GM18520 (cell line): ENCODE results near the gene HSPA1A.
A peak's percentile ranks its signal among the peaks of the same experiment; 100 is the strongest.
"Not testable (repeated sequence)": the region's sequence is repeated elsewhere in the genome, so short reads cannot be mapped to it uniquely, and the experiment has no call there.

ENCODE experiments used
- ATAC-seq: cut with Tn5 transposase; IDR thresholded peaks from one replicate; pipeline ENCODE4 v1.9.1; 2021; ENCODE audit not compliant: unreplicated experiment

The HSPA1A gene

DNA sequence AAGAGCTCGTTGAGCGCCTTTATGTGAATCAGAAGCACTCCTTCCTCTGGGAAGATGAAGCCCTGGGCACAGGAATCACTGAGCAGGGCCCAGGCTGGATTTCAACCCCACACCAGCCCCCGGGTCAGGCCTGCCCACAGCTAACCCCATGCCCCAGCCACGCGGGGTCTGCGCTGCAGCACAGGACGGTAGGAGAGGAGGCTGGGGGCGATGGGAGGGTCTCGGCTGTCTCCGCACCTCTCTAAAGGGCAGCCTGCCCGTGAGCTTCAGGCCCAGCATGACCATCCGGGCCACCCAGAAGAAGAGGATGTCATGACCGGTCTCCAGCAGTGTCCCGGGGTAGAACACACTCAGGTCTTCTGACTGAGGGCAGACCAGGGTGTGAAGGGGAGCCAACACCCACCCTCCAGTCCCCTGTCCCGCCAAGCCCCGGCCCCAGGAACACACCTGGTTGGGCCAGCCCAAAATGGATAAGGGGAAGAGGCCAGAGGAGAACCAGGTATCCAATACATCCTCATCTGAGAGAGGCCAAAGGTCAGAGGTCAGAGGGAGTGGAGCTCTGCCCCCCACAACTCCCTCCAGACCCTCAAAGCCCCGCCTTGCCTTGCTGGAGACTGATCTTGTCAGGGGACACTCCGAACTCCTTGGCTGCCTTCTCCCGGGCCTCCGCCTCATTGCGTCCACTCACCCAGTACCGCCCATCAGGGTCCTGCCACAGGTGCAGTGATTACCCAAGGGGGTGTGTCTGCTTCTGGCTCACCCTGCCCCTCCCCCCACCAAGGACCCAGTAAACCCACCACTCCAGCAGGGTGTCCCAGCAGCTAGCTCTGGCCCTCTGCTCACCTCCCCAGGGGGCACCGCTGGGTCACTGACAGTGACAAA is 33.9 kb upstream of the HSPA1A start:
- ATAC-seq = no peak

- ATAC-seq = no peak
Observed at GRCh38 chr6:31782126-31782855, 33.1 kb upstream of the HSPA1A start.

- no peak for ATAC-seq
Observed at GRCh38 chr6:31784098-31784925, 31.0 kb upstream of the HSPA1A start.

- ATAC-seq = no peak
Observed at GRCh38 chr6:31785475-31785874, 29.9 kb upstream of the HSPA1A start.

DNA sequence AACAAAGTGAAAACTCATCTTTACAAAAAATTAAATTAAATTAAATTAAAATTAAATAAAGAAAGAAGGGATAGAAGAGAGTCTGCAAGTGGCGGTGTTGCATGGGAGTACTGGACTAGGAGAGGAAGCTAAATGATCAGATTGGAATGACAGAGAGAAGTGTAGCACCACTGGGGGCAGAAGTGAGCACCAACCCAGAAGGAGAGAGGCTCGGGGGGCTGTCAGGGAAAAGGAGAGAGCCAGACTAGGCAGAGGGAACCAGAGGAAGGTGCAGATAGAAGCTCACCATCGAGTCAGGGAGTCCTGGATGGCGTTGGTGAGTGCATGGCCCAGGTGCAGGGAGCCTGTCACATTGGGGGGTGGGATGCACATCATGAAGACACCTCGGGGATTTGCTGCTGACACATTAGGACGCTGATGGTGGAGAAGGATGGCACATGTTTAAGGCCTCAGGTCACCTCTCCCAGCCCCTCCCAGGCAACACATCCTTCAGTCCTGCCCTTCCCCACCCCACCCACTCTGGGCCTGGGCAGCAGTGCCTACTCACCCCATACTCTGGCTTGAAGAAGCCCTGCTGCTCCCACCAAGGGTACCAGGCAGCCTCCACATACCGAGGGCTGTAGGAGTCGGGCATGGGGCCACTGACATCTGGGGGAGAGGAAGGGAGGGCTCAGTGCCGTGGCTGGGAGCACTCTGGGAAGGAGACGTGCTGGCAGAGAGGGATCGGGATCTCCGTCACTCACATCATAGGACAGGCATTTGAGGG is 23.8 kb upstream of the HSPA1A start:
- no peak for ATAC-seq

GRCh38 chr6:31792090-31792374 is 23.3 kb upstream of the HSPA1A start:
- ATAC-seq = no peak

DNA sequence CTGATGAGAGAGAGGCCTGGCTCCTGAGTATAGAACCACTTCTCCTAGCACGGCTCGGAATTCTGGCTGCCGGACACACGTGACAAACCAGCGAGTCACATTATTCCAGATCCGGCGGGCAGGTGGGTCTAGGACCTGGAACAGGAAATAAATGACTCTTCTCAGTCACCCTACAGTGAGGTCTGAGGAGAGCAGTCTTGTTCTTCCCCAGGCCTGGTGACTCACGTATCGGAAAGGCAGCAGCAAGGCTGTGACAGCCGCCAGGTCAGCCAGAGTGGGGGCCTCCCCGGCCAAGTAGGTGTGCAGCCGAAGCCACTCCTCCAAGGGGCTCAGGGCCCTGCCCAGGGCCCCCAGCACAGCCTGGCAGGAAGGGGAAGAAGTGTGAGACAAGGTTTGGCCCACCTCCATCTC is 22.6 kb upstream of the HSPA1A start:
- ATAC-seq = no peak

- ATAC-seq = not testable (repeated sequence)
Observed at GRCh38 chr6:31793927-31794245, 21.5 kb upstream of the HSPA1A start.

- no peak for ATAC-seq
Observed at GRCh38 chr6:31794294-31794865, 21.0 kb upstream of the HSPA1A start.

DNA sequence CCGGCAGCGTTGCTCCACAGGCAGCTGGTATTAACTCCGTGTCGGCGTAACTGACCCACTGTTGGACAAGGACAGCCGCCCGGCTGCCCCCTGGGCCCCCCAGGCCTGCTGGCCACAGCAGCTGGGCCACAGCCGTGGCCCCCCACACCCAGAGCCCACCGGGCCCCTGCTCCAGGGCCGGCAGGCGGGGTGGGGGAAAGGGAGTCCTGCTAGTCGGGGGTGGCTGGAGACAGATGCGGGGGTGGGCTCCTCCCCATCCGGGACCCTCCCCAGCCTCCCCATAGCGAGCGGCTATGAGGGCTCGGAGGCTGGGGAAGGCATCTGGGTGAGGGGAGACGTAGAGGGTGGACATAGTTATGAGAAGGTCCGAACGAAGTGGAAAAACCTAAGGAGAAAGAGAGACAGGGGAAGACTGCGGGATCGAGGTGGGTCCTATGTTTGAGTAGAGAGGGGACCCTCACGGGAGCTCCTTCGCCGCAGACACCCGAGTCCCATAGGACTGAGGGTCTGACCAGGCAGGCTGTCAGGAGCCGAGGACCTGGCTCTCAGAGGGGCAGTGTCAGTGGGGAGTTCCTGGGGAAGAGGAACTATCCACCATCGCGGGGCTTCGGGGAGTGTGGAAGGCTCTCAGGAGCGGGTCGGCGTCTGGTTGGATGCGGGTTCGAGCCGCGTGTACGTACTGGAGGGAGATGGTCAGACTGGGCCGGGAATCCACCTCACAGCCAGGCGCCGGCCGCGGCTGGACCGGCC is 20.3 kb upstream of the HSPA1A start:
- ATAC-seq = no peak

- ATAC-seq = peak; percentile 79
Observed at GRCh38 chr6:31795616-31796298, 19.6 kb upstream of the HSPA1A start, which contains the start of gene VARS1. Gene VARS1, minus strand, starts transcription at chr6:31795752. Its CDS starts 535 bp downstream, at chr6:31795217.

DNA sequence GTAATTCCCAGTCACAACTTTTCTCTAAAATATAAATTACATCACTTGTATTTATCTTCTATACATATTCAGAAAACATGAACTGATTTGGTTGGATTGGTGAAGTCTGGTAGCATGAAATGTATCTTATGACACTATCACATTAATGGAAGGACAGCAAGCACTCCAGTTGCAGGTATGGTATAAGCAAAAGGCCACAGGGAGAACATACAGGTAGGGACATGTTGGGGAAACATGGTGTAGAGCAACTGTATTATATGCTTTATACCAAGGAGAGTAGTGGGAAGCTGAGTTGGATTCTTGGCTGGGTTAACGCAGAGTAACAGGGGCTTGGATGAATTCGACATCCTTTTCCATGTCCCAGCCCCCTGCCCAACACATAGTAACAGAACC is 18.4 kb upstream of the HSPA1A start:
- ATAC-seq = no peak

DNA sequence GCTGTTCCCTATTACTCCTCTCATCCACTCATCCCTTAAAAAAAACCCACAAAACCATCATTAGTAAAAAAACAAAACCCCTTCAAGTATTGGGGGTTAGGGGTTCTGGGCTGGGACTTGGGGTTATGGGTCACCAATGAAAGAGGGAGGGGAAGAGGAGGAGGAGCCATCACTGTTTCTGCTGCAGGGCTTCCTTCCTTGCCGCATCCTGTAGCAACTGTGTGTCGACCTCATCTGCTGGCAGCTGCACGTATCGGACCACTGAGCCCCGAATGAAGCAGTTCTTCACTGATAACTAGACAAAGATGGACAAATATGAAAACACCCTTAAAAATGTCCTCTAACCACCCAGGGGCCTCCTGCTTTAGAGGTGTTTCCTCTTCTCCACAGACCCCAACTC is 17.8 kb upstream of the HSPA1A start:
- no peak for ATAC-seq

- ATAC-seq = no peak
Observed at GRCh38 chr6:31799781-31800180, 15.6 kb upstream of the HSPA1A start.

- ATAC-seq = not testable (repeated sequence)
Observed at GRCh38 chr6:31801031-31801927, 14.1 kb upstream of the HSPA1A start.

- ATAC-seq = no peak
Observed at GRCh38 chr6:31805939-31806469, 9.3 kb upstream of the HSPA1A start.

DNA sequence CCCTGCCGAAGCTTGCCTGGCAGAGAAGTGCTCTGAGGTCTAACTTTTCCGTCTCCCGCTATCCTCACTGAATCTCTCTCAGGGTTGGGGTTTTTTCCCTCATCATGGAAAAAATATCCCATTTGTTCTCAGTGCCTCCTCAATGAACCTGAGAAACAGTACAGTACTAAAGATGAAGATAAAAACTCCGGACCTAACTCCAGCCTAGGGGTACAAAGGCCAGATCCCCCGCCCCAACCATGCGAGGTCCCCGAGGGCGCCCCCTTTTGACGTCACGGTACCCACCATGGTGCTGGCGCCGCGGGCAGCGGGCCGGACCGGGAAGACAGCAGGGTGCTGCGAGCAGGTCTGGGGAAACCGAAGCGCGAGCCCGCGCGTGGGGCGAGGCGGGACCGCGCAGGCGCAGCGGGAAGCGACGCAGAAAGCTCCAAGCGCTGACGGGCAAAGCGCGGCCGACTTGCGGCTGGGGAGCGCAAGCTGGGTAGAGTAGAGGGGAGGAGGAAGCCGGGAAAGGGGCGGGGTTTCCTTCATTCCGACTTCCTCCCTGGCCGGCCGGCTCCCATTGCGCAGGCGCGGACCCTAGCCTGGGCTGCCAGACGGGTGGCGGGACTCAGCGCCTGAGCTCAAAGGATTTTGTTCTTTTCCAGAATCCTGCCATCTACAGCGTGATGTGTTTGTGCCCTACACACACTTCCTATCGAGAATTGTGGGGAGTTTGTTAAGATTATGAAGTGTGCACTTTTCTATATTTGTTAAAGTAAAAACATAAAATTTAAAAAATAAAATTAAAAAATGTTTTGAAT is 8.7 kb upstream of the HSPA1A start, which contains the start of gene LSM2:
LSM2 (minus strand) TSS at position 497 of the 803 bp plus-strand sequence; CDS start at position 288, 209 bp downstream.
- peak; percentile 87 for ATAC-seq
